ENCODE measurements around the gene VPS26C. TPM values are rescaled to one million over a fixed set of nuclear protein-coding genes. Genes with fewer than 3 reads are reported as not detected.

Gene VPS26C
- total RNA-seq, 1 experiment from 2014 or later, result 62.8 TPM

GRCh38 chr21:37220981-37221664 is 46.0 kb downstream of the VPS26C start (continued):
- TF ChIP-seq, protein P1, sequence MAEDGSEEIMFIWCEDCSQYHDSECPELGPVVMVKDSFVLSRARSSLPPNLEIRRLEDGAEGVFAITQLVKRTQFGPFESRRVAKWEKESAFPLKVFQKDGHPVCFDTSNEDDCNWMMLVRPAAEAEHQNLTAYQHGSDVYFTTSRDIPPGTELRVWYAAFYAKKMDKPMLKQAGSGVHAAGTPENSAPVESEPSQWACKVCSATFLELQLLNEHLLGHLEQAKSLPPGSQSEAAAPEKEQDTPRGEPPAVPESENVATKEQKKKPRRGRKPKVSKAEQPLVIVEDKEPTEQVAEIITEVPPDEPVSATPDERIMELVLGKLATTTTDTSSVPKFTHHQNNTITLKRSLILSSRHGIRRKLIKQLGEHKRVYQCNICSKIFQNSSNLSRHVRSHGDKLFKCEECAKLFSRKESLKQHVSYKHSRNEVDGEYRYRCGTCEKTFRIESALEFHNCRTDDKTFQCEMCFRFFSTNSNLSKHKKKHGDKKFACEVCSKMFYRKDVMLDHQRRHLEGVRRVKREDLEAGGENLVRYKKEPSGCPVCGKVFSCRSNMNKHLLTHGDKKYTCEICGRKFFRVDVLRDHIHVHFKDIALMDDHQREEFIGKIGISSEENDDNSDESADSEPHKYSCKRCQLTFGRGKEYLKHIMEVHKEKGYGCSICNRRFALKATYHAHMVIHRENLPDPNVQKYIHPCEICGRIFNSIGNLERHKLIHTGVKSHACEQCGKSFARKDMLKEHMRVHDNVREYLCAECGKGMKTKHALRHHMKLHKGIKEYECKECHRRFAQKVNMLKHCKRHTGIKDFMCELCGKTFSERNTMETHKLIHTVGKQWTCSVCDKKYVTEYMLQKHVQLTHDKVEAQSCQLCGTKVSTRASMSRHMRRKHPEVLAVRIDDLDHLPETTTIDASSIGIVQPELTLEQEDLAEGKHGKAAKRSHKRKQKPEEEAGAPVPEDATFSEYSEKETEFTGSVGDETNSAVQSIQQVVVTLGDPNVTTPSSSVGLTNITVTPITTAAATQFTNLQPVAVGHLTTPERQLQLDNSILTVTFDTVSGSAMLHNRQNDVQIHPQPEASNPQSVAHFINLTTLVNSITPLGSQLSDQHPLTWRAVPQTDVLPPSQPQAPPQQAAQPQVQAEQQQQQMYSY (CRISPR knock-in tag; IDR thresholded peaks at IDR 0.05), result peak; percentile 92
- TF ChIP-seq EMX1 (CRISPR knock-in tag; IDR thresholded peaks at IDR 0.05) (no peak), SMAD4 (CRISPR knock-in tag; IDR thresholded peaks at IDR 0.05) (peak; percentile 90), ZBTB43 (CRISPR knock-in tag; IDR thresholded peaks at IDR 0.05) (peak; percentile 88), ETV6 (CRISPR knock-in tag; IDR thresholded peaks at IDR 0.05) (peak; percentile 100), NFATC4 (CRISPR knock-in tag; IDR thresholded peaks at IDR 0.05) (no peak), IRF2 (CRISPR knock-in tag; IDR thresholded peaks at IDR 0.05; ENCODE audit: borderline replicate concordance, low read depth) (no peak), GABPB1 (CRISPR knock-in tag; IDR thresholded peaks at IDR 0.05) (peak; percentile 56; the same call in 1 of the 2 replicates), SMAD3 (CRISPR knock-in tag; IDR thresholded peaks at IDR 0.05; ENCODE audit: borderline replicate concordance) (peak; percentile 89; the same call in 1 of the 2 replicates), TEAD4 (CRISPR knock-in tag; IDR thresholded peaks at IDR 0.05) (peak; percentile 89; the same call in 1 of the 2 replicates), ZNF121 (CRISPR knock-in tag; IDR thresholded peaks at IDR 0.05) (0 out of 2 replicates have a peak, but pooled peaks have one; percentile 24), TP53 (CRISPR knock-in tag; IDR thresholded peaks at IDR 0.05) (peak; percentile 91; the same call in 1 of the 2 replicates), NFE2L1 (CRISPR knock-in tag; IDR thresholded peaks at IDR 0.05) (peak; percentile 87; the same call in 1 of the 2 replicates), FOXP1 (CRISPR knock-in tag; IDR thresholded peaks at IDR 0.05; ENCODE audit: borderline replicate concordance) (peak; percentile 94), TCF7 (CRISPR knock-in tag; IDR thresholded peaks at IDR 0.05; ENCODE audit: low read depth) (peak; percentile 59; the same call in 1 of the 2 replicates), RELA (CRISPR knock-in tag; IDR thresholded peaks at IDR 0.05; ENCODE audit: borderline replicate concordance) (peak; percentile 95), ZNF317 (CRISPR knock-in tag; IDR thresholded peaks at IDR 0.05; ENCODE audit: borderline replicate concordance, low read depth) (no peak), OVOL2 (CRISPR knock-in tag; IDR thresholded peaks at IDR 0.05; ENCODE audit: borderline replicate concordance) (no peak), CREM (CRISPR knock-in tag; IDR thresholded peaks at IDR 0.05) (peak; percentile 41; the same call in 1 of the 2 replicates), CBFB (CRISPR knock-in tag; IDR thresholded peaks at IDR 0.05; ENCODE audit: low read depth) (peak; percentile 95; the same call in 1 of the 2 replicates)
- TF ChIP-seq, protein P2, sequence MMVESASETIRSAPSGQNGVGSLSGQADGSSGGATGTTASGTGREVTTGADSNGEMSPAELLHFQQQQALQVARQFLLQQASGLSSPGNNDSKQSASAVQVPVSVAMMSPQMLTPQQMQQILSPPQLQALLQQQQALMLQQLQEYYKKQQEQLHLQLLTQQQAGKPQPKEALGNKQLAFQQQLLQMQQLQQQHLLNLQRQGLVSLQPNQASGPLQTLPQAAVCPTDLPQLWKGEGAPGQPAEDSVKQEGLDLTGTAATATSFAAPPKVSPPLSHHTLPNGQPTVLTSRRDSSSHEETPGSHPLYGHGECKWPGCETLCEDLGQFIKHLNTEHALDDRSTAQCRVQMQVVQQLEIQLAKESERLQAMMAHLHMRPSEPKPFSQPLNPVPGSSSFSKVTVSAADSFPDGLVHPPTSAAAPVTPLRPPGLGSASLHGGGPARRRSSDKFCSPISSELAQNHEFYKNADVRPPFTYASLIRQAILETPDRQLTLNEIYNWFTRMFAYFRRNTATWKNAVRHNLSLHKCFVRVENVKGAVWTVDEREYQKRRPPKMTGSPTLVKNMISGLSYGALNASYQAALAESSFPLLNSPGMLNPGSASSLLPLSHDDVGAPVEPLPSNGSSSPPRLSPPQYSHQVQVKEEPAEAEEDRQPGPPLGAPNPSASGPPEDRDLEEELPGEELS (CRISPR knock-in tag; IDR thresholded peaks at IDR 0.05), result peak; percentile 95
